NCI-H187 treated with DMSO at 0.1 percent for 48 hours (cell line): ENCODE measurements around the gene DDX27.

ENCODE experiments used
- DNase-seq: peaks from one replicate; lab custom pipeline; 2025; lab: John Stamatoyannopoulos, UW

The DDX27 gene

GRCh38 chr20:49248301-49248700 lies 29.1 kb downstream of the DDX27 start:
- DNase-seq, result no peak

- DNase-seq, result no peak
Observed at GRCh38 chr20:49248879-49249665, 29.9 kb downstream of the DDX27 start.

GRCh38 chr20:49252556-49253350 lies 33.5 kb downstream of the DDX27 start:
- DNase-seq, result no peak

GRCh38 chr20:49256261-49256660 lies 37.0 kb downstream of the DDX27 start:
- DNase-seq, result no peak

- no peak for DNase-seq
Observed at GRCh38 chr20:49259284-49259683, 40.1 kb downstream of the DDX27 start.

DNA sequence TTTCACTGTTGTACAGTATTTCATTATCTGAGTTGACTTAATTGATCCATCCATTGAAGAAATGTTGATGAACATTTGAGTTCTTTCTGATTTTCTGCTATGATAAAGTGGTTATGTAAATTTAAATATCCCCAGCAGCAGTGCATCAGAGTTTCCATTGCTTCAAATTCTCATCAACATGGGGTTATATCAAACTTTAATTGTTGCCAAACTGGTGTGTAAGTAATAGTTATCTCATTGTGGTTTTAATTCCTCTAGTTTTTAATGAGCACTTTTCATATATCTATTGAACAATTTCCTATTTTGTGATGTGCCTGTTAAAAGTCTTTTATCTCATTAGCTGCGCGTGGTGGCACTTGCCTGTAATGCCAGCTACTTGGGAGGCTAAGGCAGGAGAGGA lies 40.6 kb downstream of the DDX27 start:
- DNase-seq, result no peak

DNA sequence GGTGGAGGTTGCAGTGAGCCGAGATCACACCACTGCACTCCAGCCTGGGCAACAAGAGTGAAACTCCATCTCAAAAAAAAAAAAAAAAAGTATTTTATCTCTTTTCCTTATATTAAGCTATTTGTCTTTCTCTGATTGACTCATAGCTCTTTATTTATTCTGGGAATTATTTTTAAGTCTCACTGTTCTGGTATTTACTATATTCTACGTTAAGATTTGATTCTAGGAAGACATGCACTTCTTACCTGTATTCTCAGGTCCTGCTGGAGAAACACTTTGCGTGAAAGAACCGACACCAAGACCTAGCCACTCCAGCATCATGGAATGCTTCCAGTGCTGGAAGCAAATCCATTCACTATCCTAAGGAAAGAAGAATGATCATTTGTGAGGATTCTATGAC lies 41.0 kb downstream of the DDX27 start:
- DNase-seq, result no peak

DNA sequence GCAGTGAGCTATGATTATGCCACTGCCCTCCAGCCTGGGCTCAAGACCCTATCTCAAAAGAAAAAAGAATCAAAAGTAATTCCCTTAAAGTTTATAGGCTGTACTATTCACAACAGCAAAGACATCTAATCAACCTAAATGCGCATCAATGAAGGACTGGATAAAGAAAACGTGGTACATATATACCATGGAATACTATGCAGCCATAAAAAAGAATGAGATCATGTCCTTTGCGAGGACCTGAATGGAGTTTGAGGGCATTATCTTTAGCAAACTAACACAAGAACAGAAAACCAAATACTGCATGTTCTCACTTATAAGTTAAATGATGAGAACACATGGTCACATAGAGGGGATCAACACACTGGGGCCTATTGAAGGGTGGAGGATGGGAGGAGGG lies 42.0 kb downstream of the DDX27 start:
- DNase-seq, result no peak

GRCh38 chr20:49262444-49262843 lies 43.2 kb downstream of the DDX27 start:
- DNase-seq, result no peak

DNA sequence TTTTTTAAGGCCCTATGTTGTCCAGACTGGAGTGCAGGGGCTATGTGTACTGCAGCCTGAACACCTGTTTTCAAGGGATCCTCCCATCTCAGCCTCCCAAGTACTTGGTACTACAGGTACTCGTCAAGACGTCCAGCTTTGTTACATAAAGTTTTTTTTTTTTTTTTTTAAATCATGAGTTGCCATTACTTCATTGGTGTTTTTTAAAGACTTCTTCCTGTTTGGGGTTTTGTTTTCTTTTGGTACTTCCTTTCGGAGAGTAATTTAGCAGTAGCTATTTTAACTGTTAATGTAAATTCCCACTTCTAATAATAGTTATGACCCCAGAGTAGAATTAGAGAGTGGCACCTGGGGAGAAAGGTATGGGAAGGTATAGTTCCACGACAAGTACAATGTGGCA lies 48.1 kb downstream of the DDX27 start:
- no peak for DNase-seq

DNA sequence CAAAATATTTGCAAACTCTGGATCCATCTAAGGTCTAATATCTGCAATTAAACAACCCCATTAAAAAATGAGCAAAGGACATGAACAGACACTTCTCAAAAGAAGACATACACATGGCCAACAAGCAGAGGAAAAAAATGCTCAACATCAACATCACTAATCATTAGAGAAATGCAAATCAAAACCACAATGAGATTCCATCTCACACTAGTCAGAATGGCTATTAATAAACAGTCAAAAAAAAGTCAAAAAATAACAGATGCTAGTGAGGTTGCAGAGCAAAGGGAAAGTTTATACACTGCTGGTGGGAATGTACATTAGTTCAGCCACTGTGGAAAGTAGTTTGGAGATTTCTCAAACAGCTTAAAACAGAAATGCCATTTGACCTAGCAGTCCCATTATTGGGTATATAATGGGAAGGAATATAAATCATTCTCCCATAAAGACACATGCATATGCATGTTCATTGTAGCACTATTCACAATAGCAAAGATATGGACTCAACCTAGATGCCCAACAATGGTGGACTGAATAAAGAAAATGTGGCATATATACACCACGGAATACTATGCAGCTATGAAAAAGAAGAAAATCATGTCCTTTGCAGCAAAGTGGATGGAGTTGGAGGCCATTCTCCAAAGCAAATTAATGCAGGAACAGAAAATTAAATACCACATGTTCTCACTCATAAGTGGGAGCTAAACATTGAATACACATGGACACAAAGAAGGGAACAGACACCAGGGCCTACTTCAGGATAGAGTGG lies 49.6 kb downstream of the DDX27 start:
- DNase-seq, result no peak

DNA sequence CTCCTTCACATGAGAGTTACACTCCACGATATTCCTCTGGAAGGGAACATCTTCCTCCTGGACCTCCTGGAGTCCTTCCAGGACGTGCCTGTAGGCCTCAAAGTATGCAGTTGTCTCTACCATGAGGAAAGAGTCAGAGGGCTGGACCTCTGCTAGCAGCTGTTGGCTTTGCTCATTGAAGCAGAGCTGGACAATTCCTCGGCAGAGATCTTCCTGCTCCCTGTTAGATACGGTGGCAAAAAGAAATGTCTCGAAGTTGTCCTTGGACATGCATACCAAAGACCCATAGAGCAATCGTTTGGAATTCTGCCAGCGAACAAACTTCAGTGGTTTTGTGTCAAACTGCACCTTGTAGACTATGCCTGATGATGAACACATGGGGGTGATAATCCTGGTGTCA lies 51.0 kb downstream of the DDX27 start:
- no peak for DNase-seq

GRCh38 chr20:49270736-49271135 lies 51.5 kb downstream of the DDX27 start:
- DNase-seq, result no peak

DNA sequence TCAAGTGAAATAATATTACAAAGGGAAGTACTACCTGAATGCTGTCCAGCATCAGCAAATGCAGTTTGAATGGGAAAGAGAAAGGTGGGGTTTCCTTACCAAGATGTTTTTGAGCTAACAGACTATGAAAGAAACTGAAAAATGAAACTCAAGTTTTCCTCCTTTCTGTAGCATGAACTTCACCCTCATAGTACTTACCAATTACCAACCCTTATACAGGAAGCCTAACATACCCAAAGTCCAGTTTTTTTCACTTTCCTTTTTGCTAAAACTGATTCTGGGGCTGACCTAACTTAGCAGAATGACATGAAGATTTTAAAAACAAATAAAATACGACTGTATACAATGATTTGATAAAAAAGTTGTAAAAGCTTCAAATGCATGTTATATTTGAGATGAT lies 53.4 kb downstream of the DDX27 start:
- DNase-seq, result no peak

DNA sequence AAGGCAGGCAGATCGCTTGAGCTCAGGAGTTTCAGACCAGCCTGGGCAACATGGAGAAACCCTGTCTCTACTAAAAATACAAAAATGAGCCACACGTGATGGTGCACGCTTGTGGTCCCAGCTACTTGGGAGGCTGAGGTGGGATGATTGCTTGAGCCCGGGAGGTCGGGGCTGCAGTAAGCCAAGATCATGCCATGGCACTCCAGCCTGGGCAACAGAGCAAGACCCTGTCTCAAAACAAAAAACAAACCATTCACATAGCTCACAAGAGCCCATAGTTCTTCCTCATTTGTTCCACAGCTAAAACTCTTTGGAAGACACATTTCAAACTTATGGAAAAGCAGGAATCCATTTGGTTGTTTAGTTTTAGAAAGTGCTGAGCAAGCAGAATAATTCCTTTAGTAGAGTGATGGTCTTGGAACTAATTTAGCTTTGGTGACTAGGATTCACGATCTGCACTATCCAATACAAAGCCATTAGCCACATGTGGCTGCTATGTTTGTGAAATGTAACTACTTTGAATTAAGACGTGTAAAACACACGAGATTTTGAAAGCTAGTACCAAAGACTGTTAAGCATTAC lies 54.6 kb downstream of the DDX27 start:
- DNase-seq, result no peak

DNA sequence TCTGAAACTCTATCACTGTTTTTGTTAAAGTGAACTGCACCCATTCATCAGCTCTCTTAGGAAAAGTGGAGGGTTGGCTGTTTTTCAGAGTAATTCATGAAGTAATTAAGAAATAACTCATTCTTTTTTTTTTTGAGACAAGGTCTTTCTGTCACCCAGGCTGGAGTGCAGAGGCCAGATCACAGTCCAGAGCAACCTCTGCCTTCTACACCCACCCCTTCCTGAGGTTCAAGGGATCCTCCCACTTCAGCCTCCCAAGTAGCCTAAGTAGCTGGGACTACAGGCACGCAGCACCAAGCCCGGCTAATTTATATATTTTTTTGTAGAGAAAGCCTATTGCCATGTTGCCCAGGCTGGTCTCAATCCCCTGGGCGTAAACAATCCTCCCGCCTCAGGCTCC lies 56.0 kb downstream of the DDX27 start:
- DNase-seq, result no peak

GRCh38 chr20:49275636-49276035 lies 56.4 kb downstream of the DDX27 start:
- DNase-seq, result no peak

- DNase-seq, result no peak
Observed at GRCh38 chr20:49276161-49276960, 57.1 kb downstream of the DDX27 start.

DNA sequence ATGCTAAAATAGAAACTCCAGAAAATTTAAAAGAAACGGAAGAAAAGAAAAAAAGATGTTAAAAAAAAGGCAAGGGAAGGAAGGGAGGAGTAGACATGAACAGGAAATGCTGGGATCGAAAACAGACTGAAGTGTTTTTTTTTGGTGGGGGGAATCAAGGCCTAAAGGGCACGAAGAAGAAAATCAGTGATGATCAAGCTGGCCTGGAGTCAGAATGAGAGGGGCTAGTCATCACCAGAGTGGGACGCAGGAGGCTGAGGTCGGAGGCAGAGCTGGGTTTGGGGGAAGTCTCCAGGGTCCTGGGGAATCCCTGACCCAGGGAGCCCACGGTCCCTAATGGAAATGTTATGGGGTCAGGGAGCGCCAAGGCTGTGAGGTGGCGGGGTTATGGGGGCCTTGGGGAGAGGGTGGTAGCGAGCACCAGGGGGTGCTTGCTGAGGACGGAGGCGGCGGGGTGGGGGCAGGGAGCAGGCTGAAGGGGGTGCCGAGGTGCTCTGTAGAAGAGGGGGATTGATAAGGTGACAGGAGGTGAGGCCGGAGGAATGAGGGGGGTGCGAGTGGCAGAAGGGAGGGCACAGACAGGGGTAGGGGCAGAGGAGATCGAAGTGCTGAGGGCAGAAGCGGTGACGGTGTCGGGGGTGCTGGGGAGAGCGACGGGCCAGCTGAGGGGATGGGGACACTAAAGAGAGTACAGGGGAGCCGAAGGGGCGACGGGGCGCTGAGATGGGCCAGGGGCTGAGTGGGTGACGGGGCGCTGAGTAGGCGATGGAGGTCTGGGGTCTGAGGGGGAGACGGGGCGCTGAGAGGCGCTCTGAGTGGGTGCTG lies 58.0 kb downstream of the DDX27 start:
- DNase-seq, result no peak

GRCh38 chr20:49277786-49278035 lies 58.5 kb downstream of the DDX27 start:
- DNase-seq, result no peak
